Endodermal cell (in vitro differentiated cells): Measurements from ENCODE around the gene FBXW9. TPM values are rescaled to one million over a fixed set of nuclear protein-coding genes. Genes with fewer than 3 reads are reported as not detected.

Source experiments
- DNase-seq: peaks from one replicate; pipeline ENCODE4 v3.0.0-alpha.2; 2017
- H3K27ac ChIP-seq: 2 replicates; pipeline ENCODE4 v1.5.1; 2013; ENCODE audit warnings: mild to moderate bottlenecking, low read depth, low read length, moderate library complexity
- H3K27me3 ChIP-seq: 2 replicates; pipeline ENCODE4 v1.6.1; 2013; ENCODE audit warnings: mild to moderate bottlenecking, low read length, moderate library complexity; ENCODE audit not compliant: insufficient read depth, control insufficient read depth, poor library complexity, severe bottlenecking
- H3K36me3 ChIP-seq: 2 replicates; pipeline ENCODE4 v1.7.0; 2013; ENCODE audit warnings: mild to moderate bottlenecking, low read length, moderate library complexity; ENCODE audit not compliant: control insufficient read depth, insufficient read depth
- H3K4me1 ChIP-seq: one replicate; pipeline ENCODE4 v1.7.0; 2013; ENCODE audit warnings: low read length; ENCODE audit not compliant: control insufficient read depth, insufficient read depth
- H3K4me3 ChIP-seq: 2 replicates; pipeline ENCODE4 v1.5.1; 2013; ENCODE audit warnings: mild to moderate bottlenecking, low read length, moderate library complexity
- H3K9ac ChIP-seq: 2 replicates; pipeline ENCODE4 v1.6.1; 2013; ENCODE audit warnings: mild to moderate bottlenecking, low read length, moderate library complexity; ENCODE audit not compliant: poor library complexity, severe bottlenecking; ENCODE audit errors: extremely low read depth
- H3K9me3 ChIP-seq: 2 replicates; pipeline ENCODE4 v1.6.1; 2013; ENCODE audit warnings: mild to moderate bottlenecking, low read length, moderate library complexity; ENCODE audit not compliant: control insufficient read depth
- H3K27ac Mint-ChIP-seq: 2 replicates; pipeline ENCODE4 v1.8.0; 2020; ENCODE audit warnings: mixed read lengths
- H3K27me3 Mint-ChIP-seq: 2 replicates; pipeline ENCODE4 v1.8.0; 2021; ENCODE audit warnings: mild to moderate bottlenecking, mixed read lengths; ENCODE audit not compliant: insufficient read depth
- H3K36me3 Mint-ChIP-seq: 2 replicates; pipeline ENCODE4 v1.8.0; 2020; ENCODE audit warnings: low read depth, mixed read lengths
- H3K4me1 Mint-ChIP-seq: 2 replicates; pipeline ENCODE4 v1.8.0; 2020; ENCODE audit warnings: mixed read lengths
- H3K4me3 Mint-ChIP-seq: 2 replicates; pipeline ENCODE4 v1.8.0; 2020; ENCODE audit warnings: mild to moderate bottlenecking, moderate library complexity, mixed read lengths
- H3K9me3 Mint-ChIP-seq: 2 replicates; pipeline ENCODE4 v1.8.0; 2020; ENCODE audit warnings: mild to moderate bottlenecking, mixed read lengths
- CTCF ChIP-seq: fragments of 200-600 bp; sonication (generic); conservative IDR thresholded peaks from 2 replicates; pipeline ENCODE4 v1.5.0; 2021; ENCODE audit warnings: antibody characterized with exemption, mild to moderate bottlenecking
- WGBS, 2 experiments: methylation state at CpG; one replicate each; pipeline versions ENCODE4 v1.1.5 to v1.1.7; 2013; ENCODE audit warnings: missing lambda C conversion rate in 2 of 2, mixed read lengths in 1 of 2; ENCODE audit not compliant: insufficient coverage in 1 of 2, insufficient read length in 1 of 2; 5-methylcytosine and 5-hydroxymethylcytosine counted together
- total RNA-seq, 2 donors: library from RNA; stranded (reverse); fragmentation: NEBNext Ultra II Directional in 1 of 2; extraction: Animal tissue kit (Norgen Biotek cat#: 25700) in 1 of 2; gene quantifications; 2 replicates in 1 of 2; 3 replicates in 1 of 2; pipeline ENCODE4 v1.2.1, GENCODE V29; 2021

Gene FBXW9
- total RNA-seq, 2 donors from 2014 or later, result 12.6 to 14.7 TPM

GRCh38 chr19:12675399-12675798, 21.0 kb downstream of the FBXW9 start:
- H3K36me3 Mint-ChIP-seq, result peaks cover 70% of the 10 kb centered on the region
- H3K27me3 ChIP-seq, result no peaks in the 10 kb centered on the region
- H3K4me1 Mint-ChIP-seq, result peaks cover 1% of the 10 kb centered on the region
- H3K4me1 ChIP-seq, result no peaks in the 10 kb centered on the region
- 94 to 100% methylated on average over 4 to 10 of the region's 10 CpGs for WGBS, 2 experiments
- no peak overlapping the region for H3K27ac Mint-ChIP-seq
- H3K4me3 ChIP-seq, result no peak overlapping the region
- H3K27me3 Mint-ChIP-seq, result no peaks in the 10 kb centered on the region
- no peaks in the 10 kb centered on the region for H3K9me3 ChIP-seq
- no peak for TF ChIP-seq CTCF
- peaks cover 81% of the 10 kb centered on the region for H3K36me3 ChIP-seq
- no peak for DNase-seq
- no peaks in the 10 kb centered on the region for H3K9me3 Mint-ChIP-seq
- no peak overlapping the region for H3K4me3 Mint-ChIP-seq
- no peak overlapping the region for H3K27ac ChIP-seq
- no peak overlapping the region for H3K9ac ChIP-seq

GRCh38 chr19:12672744-12673143, 23.7 kb downstream of the FBXW9 start:
- Mint-ChIP-seq H3K27ac (no peak overlapping the region), H3K36me3 (peaks cover 52% of the 10 kb centered on the region), H3K4me1 (peaks cover 11% of the 10 kb centered on the region), H3K9me3 (no peaks in the 10 kb centered on the region), H3K4me3 (no peak overlapping the region), H3K27me3 (no peaks in the 10 kb centered on the region)
- Histone ChIP-seq H3K4me3 (no peak overlapping the region), H3K27me3 (no peaks in the 10 kb centered on the region), H3K4me1 (no peaks in the 10 kb centered on the region), H3K27ac (no peak overlapping the region), H3K9me3 (no peaks in the 10 kb centered on the region), H3K36me3 (peaks cover 58% of the 10 kb centered on the region), H3K9ac (no peak overlapping the region)
- peak; percentile 67 for DNase-seq
- 89% methylated on average over 10 of the region's 10 CpGs; no CpG with 5 or more reads in 1 of the 2 experiments for WGBS, 2 experiments
- TF ChIP-seq CTCF, result no peak

GRCh38 chr19:12670159-12670928, 26.1 kb downstream of the FBXW9 start:
- Histone ChIP-seq H3K9me3 (no peaks in the 10 kb centered on the region), H3K27me3 (no peaks in the 10 kb centered on the region), H3K9ac (peak overlapping the region; percentile 56), H3K4me3 (peak overlapping the region; percentile 93), H3K4me1 (no peaks in the 10 kb centered on the region), H3K36me3 (peaks cover 37% of the 10 kb centered on the region), H3K27ac (no peak overlapping the region)
- H3K4me3 Mint-ChIP-seq, result peak overlapping the region; percentile 96
- peaks cover 22% of the 10 kb centered on the region for H3K4me1 Mint-ChIP-seq
- peak; percentile 41 for DNase-seq
- H3K27me3 Mint-ChIP-seq, result no peaks in the 10 kb centered on the region
- no peak for TF ChIP-seq CTCF
- H3K9me3 Mint-ChIP-seq, result no peaks in the 10 kb centered on the region
- peak overlapping the region; percentile 98 for H3K27ac Mint-ChIP-seq
- WGBS, 2 experiments, result 58 to 77% methylated on average over 15 to 26 of the region's 26 CpGs
- peaks cover 31% of the 10 kb centered on the region for H3K36me3 Mint-ChIP-seq
